CD4-positive, alpha-beta T cell treated with Interleukin-17A for 1 hour (primary cell): ENCODE data around the gene NME9.

ENCODE experiments used
- DNase-seq: peaks from one replicate; pipeline ENCODE4 v3.0.0-alpha.2; 2020

The NME9 gene

DNA sequence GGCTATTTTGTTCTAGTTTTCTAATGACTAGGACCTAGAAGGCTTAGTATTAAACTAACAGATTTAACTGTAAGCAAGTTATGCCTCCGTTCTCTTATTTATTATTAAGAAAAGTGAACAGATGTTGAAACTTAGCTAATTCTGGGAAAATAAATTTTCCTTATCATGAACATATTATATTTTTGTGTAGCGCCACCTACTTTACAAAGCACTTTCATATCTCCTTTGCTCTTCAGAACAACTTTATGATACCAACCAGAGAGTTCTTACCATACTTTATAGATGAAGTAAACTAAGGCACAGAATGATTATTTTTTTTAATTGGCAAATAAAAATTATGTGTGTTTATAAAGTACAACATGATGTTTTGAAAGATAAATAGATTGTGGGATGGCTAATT is 59.4 kb downstream of the NME9 start:
- DNase-seq, result no peak

DNA sequence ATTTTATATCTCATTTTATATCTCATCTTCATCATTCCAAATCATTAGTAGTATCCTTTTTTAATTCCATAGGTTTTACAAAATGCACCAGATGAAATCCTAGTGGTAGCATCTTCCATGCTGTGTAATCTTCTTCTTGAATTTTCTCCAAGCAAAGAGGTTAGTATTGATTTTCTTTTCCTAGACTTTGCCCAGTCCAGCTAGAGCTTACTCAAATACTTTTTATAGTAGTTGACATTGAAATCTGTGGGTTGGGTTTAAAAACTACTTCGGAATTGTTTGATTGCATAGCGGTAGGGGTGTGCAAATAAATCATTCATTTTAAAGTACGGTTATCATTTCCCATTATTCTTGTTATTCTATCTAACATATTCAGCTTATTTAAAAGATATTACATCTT is 62.6 kb downstream of the NME9 start:
- DNase-seq, result no peak

DNA sequence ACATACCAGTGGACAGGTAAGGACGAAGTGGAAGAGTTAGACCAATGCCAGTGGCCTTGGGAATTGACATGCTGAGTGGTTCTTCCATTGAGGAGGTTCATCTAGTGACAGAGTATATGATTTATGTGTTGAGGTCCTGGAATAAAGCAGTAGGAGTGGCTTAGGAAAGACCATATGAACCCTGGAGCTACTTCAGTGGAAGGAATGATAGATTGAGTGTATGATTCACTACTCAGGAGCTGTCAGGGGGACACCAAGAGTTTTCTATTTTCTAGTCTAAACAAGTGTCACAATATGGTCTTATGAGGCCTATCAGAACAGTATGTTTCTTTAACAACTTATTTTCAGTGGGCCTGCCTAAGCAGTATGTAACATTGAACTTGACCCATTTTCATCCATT is 63.9 kb downstream of the NME9 start:
- DNase-seq, result no peak

DNA sequence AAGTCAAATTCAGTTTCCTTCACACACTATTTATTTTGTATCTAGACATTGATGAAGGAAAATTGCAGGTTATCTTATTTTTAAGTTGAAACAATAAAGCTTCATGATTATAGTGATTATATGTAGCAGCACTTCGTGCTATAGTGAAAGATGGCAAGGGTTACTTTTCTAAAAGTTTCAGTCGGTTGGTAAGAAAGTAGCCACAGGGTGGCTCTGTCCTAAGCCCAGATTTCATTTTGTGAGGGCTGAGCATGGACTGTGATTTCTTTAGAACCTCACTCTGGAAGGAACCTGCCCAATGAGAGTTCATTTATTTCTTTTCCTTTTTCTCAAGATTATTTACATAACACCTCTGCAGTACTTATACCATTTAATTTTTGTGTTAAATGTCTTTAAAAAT is 66.5 kb downstream of the NME9 start:
- DNase-seq, result no peak

DNA sequence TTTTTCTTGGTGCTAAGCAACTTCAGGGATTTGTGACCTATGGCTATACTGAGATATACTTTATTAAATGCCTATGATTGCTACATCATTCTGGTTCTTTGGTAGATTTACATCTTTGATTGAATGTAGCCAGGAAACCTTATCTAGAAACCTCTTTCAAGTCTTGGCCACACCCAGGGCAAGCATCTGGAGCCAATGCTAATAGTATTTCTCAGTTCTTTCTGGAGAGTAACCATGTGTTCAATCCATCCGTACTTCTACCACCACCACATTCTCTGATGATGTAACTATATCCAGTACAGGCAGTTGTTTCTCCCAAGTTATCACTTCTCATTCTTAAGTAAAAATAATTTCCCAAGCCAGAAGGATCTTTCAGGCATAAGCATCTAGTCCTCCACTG is 69.0 kb downstream of the NME9 start:
- DNase-seq, result no peak

DNA sequence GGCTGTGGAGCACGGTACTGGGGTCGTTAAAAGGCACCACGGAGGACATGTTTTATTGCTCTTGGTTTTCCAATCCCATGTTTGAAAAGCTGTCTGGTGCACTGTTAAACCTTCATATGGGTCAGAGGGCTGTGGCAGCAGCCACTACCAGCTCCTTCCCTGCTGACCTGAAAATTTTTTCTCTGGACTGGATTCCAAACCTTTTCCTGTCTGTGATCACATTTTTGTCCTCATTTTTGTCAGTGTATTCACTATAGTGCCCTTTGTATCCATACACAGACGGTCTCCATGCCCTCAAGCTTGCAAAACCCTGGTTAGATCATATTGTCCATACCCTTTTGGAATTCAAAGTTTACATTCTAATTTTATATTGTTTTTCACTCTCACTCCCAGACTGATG is 70.5 kb downstream of the NME9 start:
- DNase-seq, result no peak

DNA sequence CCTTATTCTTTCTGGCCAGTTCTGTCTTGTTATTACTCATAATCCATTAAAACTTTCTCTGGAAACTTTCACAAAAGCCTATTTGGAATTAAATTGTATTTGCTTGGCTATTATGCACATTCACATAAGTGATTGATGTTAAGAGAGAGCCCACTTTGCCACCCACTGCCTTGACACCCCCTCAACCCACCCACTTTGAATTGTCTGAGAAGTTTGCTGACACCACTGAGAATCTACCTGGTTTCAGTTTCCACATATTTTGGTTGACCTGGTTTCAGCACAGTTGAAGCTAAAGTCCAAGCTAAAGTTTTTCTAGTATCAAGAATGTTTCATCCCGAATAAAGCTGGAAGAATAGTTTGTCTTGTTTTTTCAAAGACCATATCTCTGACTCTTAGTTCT is 71.7 kb downstream of the NME9 start:
- DNase-seq, result no peak

DNA sequence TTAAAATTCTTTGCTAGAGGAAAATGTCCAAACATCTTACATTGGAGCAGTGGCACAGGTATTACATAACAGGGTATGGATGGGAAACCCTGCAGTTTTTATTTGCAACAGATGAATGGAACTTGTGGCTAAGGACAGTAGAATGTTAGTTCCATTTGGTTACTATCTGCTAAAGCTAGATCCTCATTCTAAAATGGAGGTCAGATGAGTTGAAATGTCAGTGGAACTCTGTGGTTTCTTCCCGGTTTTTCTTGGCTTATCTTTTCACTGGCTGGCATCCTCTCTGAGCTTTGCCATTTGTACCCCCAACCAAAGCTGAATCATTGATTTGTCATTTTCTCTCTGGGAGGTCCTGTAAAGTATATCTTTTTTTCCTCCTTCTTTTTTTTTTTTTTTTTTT is 73.6 kb downstream of the NME9 start:
- DNase-seq, result no peak

DNA sequence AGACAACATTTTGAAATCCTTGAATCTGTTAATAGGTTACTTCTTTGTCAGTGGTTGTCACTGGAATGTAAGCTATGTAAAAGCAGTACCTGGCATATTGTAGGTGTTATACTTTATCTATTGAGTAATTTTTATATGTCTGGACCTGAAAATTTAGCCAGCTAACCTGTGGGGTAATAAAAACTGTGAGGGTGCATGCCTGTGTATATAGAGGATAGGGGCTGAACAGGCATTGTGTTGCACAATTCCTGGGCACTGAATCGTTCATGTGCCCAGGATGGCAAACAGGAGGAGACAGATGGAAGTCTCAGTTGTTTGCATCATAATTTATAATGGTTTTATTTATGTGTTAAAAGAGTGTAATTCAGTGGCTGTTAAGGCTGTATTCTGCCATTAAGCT is 75.4 kb downstream of the NME9 start:
- DNase-seq, result no peak

DNA sequence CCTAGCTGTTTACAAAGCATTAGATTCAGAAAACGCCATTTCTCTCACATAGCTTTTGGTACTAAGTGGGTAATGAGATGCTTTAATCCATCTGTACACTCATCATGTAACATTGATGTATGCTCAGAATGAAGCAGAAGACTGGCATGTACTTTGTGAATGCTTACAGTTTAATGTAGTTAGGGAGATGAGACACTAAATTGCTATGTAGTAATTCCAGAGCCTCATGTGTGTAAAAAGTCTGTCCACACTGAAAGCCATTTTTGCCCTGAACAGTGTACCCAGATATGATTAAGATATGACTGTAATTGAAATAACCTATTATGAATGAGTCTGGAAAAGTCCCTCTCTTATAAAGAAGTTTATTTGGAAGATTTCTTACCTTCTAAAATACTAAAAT is 76.0 kb downstream of the NME9 start:
- DNase-seq, result no peak
